SKM-1 treated with dmso at 0.1 percent for 144 hours (cell line): Measurements from ENCODE around the gene PTTG1IP2.

Experiments used
- DNase-seq: peaks from one replicate; lab custom pipeline; 2025; ENCODE audit not compliant: unreplicated experiment; lab: John Stamatoyannopoulos, UW

The PTTG1IP2 gene

DNA sequence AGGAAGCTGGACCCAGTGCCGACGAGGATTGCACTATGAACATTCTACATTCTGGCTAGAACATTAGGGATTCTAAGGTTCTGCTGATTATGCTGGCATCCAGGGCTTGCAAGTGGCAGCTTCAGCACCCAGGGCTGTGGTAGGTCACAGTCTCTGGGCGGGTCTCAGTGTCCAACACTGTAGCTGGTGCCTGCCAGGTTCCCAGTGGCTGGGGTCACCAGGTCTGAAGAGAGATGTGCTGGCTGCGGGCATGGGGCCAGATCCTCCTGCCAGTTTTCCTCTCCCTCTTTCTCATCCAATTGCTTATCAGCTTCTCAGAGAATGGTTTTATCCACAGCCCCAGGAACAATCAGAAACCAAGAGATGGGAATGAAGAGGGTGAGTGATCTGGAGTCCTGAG is at the start of gene PTTG1IP2:
TSS of gene PTTG1IP2 (plus strand) at position 86 of the 400 bp plus-strand sequence. CDS start at position 234, 148 bp downstream.
- DNase-seq, result no peak

DNA sequence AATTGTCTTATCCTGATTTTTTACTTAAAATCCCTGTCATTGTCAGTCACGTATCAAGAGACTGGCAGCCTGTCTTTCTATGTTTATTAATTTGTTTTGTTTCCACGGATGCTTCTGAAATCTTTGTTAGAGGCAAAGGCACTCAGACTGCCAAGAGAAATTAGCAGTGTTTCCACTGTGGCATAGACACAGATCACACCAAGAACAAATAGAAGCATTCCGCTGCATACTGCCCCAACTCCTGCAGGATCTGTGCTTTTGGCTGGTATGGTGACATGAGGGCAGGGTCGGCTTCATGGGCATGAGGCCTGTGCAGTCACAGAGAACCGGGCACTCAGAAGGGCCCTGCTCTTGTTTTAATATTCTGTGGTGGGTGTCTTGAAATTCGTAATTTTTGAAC is 47.8 kb upstream of the PTTG1IP2 start:
- no peak for DNase-seq

DNA sequence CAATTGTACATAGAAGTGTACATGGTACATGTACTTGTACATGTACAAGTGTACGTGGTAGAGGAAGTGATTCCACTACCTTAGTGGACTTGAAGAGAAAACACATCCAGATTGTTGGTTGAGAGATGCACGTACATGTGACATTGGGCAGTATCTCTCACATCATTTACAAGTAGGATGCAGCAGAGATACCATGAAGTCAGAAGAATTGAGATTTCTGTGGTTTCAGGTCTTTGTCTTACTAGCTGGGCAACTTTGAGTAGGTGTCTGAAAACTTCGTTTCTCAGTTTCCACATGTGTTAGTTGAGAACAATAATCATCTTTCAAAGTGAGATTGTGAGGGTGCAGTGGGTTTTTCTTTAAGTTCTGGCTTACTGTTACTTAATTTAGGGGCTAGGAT is 44.7 kb upstream of the PTTG1IP2 start:
- no peak for DNase-seq

DNA sequence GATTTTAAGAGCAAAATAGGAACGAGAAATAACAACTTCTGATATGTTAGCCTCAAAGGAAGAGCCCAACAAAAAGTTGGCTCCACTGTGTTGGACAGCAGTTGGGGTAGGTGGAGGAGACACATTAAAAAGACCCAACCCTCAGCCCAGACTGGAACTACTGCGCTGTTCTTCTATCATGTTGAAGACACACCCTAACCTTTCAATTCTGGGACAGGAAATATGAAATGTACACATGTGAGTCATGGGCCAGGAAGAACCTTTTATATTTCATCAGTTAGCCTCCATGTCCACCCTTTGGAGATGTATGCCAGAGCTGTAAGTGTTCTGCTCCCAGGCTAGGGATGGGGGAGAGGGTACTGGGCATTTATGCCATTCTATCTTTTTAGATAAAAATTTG is 44.1 kb upstream of the PTTG1IP2 start:
- no peak for DNase-seq

DNA sequence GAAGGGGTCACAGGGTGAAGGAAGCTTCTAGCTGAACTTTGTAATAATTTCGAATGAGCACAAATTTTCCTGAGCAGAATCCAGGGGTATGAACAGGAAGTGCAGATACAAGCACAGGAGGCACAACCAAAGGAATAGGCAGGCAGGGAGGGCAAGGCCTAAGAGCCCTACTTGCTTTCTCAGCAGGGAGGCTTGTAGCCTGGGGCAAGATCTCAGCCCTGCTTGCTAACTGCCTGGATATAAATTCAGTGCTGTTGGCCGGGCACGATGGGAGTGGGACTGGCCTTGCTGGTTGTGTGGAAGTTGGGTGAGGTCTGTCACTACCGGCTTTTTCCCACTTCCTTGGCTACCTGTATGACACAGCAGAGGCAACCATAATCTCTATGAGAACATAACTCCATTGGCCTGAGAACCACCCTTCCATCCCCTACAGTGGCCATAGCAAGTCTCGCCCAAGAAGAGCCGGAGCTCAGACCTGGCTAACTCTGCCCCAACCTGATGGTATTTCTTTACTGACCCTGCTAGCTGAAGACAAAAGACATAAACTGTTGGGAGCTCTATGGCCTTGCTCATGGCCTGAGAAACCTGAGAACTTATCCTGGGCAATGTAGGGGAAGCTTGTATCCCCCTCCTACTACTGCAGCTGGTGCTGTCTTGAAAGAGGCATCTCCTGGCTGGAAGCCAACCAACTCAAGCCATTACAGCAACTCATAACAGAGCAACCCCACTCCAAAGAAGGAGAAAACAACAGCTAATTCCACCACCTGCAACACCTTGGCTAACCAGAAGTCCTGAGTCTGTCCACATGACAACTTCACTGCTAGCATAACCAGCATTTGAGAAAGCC is 38.6 kb upstream of the PTTG1IP2 start:
- no peak for DNase-seq

DNA sequence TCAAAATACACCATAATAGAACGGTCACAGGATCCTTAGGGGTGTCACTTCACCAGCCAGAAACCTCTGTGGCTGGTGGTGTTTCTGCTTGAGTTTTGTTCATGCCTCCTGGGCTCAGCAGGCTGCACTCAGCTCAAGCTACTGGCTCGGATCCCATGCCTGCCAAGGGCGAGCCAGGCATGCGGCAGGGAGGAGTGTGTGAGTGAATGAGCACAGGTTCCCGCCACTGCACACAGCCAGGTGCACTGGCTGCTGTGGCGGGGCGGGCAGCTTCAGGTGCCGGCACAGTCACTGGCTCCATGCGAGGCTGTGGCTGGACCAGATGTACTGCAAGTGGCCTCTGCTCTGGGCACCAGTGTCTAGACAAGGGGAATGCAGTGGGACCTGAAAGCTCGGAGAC is 36.7 kb upstream of the PTTG1IP2 start:
- no peak for DNase-seq

DNA sequence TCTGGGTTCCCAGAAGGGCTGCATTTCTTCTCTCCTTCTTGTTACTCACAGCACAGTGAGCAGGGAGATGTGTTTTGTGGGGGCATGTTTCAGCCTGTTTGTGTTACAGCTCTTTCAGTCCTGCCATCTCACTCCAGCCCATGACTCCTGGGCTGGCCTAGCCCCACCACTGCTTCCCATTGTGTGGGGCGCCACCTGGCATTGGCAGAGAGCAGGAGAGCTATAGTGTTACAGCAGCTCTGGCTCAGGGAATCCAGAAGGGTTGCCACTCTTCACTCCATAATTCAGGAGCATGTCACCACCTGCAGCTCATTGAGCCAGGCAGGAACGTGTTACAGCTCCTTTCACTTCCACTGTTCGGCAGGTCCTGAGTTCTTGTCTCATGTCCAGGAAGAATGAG is 36.2 kb upstream of the PTTG1IP2 start:
- no peak for DNase-seq

DNA sequence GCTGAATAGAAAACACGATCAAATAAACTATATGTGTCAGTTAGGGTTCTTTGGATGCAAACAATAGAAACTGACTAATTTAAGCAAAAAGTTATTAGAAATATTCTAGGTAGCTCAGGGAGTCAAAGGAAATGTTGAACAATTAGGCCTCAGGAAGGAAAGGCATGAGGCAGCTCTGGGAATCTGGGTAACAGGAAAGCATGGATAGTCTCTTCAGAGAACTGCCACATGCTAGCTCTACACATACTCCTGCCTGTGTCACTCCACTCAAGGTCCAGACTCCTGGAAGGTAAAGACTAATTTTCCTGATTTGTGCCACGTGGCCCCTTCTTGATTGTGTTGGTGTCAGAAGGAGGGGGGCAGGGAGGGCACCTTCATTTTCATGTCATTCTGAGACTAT is 23.8 kb upstream of the PTTG1IP2 start:
- DNase-seq, result no peak

DNA sequence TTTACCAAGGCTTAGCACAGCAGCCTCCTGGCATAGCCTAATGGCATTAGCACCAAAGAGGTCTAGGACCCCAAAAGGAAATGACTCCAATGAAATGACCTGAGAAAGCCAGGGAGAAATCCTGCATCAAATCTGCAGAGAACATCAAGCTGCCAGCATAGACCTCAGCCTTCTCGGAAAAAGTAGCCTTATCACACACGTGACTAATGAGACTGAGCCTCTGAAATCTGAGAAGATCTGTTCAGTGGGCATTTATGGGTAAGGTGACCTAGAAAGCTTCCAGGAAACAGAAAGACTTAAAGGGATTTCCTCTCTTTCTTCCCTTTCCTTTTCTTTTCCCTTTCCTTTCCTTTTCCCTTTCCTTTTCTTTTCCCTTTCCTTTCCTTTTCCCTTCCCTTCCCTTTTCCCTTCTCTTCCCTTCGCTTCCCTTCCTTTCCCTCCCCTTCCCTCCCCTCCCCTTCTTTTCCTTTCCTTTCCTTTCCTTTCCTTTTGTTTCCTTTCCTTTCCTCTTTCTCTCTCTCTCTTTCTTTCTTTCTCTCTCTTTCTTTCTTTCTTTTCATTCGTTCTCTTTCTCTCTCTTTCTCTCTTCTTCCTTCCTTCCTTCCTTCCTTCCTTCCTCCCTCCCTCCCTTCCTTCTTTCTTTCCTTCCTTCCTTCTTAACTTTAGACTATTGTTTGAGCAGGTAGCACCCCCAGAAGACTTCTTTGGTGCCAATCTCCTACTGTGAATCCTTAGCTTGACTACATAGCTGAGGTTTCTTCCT is 23.1 kb upstream of the PTTG1IP2 start:
- no peak for DNase-seq

DNA sequence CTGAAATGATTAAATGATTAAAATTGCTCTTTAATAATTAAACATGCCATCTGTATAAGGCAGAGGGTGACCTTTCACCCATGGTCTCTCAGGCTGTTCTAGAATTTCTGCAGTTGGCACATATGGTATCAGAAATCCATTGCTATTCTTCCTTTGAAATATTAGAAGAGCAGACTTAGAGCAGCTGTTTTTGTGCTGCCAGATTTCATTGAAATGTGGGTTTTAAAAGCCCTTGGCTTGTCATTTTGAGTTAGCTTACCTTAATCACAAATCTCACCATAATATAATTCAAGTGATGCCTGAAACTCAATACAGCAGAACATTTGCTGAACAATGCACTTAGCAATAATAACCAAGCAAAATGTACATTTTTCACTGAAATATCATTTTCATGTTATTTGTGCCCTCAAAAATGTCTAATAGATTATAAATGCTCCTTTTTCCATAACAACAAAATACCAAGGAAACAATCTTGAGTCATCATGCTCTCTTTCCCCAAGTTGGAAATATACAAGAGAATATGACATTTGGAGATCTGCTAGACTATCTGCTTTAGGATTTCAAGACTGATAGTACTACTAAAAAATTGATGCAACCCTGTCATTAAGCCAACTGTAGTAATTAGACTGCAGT is 16.1 kb upstream of the PTTG1IP2 start:
- no peak for DNase-seq

DNA sequence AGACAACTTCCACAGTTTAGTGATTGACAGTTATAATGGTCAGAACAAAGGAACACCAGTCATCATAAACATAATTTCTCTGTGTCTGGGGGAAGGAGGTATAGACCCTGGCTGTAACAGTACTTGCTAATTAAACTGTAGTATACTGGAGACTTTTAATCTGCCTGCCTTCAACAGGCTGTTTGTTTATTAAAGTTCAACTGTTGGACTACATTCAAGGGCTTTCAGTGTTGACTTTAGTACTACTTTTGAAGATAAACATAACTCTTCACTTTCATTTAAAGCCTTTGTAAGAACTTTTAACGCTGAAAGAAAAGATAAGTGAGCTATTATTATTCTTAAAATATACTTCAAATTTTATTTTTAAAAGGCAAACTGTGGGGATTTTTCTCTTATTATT is 15.5 kb upstream of the PTTG1IP2 start:
- no peak for DNase-seq

DNA sequence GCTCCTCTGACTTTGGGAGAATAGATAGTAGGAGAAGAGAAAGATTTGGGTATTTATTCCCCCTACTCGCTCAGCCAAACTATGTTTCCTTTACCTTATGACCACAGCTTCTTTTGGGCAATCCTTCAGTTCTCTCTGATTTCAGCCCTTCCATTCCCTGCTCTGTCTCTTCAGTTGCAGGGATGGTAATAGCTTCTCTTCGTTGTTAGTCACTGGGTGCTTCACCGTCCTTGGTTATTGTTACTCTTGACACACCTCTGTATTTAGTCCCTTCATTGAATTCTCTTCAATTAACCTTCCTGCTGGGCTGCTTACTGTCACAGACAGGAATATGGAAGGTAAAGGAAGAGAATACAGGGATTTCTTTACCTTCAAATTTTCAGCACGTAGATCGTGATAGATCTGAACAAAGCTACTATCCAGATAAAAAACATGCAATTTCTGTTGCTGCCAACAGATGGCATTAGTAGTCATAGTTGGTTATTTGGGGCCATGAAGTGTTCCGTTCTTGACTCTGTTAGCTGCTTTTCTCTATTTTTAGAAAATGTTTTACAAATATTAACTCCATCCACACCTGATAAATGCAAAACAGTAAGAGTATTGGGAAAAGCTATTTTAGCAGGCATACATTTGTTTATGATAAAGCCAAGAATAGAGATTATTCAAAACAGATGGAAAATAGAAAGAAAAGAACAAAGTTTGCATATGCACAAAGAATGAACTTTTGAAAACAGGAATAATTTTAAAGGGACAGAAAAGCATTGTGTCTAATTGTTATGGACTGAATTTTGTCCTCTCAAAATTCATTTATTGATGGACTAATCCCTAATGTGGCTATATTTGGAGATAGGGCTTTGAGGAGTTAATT is 14.0 kb upstream of the PTTG1IP2 start:
- peak; percentile 66 for DNase-seq

DNA sequence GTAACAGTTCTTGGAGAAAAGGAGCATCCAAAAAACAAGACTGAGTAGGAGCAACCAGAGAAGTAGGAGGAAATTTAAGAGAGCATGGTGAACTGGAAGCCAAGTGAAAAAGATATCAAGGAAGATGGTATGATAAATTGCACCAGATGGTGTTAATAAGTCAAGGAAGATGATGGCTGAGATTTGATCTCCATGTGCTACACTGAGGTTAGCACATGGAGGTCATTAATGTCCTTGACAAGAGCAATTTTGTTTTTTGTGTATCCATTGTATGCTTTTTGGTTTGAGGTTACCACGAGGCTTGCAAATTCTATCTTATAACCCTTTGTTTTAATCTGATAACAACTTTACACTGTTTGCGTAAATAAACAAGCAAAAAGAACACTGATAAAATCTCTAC is 11.3 kb upstream of the PTTG1IP2 start:
- DNase-seq, result no peak

DNA sequence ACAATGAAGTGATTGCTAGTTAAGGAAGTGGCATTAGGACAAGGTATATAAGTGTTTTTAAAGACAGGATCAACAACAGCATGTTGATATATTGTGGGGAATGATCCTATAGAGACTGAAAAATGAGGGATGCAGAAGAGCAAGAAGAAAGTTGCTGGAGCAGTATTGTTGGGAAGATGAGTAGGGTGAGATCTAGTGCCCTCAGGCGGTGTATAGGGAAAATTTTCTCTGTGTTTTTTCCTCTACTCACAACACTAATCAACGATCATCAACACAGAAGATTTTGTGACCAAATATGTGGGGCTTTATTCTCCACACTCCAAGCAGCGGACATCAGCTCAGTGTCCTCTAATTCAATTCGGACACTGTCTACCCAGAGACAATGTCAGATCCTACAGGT is 9.6 kb upstream of the PTTG1IP2 start:
- DNase-seq, result no peak

DNA sequence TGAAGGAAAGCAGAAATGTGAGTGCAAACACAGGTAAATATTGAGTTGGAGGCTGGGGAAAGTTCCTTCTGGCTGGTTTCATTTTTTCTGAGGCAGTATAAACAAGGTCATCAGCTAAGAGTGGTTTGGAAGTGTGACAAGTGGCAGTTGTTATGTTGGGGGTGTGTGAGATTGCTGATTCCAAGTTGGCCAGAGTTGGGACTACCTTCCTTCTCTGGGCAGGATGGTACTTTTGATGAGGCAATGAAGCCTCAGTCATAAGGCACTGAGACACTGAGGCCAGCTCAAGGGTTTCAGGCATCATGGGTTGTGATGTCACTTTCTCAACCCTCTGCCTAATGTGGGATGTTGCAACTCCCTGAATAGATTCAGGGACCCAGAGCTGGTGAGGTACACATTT is 8.2 kb upstream of the PTTG1IP2 start:
- no peak for DNase-seq

DNA sequence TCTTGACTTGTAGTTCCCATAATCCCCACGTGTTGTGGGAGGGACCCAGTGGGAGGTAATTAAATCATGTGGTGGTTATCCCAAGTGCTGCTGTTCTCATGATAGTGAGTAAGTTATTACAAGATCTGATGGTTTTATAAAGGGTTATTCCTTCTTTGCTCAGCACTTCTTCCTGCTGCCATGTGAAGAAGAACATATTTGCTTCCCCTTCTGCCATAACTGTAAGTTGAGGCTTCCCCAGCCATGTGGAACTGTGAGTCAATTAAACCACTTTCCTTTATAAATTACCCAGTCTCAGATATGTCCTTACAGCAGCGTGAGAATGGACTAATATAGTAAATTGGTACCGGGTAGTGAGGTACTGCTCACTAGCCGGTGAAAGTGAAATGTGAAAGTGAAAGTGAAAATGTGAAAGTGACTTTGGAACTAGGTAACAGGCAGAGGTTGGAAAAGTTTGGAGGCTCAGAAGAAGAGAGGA is 6.2 kb upstream of the PTTG1IP2 start:
- peak; percentile 19 for DNase-seq

DNA sequence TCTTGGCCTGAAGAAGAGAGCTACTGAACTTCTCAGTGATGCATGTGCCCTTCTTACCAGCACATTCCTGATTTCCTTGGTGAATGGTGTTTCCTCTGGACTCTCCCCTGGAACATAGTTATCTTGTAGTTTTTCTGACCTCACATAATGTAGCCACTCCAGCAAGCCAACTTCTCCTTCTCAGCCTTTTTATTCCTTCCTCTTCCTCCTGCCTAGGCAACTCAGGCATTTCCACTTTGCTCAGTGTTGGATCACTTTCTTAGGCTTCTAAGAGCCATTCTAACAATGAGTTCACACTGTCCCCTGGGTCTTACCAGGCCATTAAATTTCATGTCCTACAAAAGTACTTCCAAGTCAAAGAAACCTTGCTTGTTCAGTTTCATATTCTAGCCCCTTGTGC is 3.6 kb upstream of the PTTG1IP2 start:
- no peak for DNase-seq

DNA sequence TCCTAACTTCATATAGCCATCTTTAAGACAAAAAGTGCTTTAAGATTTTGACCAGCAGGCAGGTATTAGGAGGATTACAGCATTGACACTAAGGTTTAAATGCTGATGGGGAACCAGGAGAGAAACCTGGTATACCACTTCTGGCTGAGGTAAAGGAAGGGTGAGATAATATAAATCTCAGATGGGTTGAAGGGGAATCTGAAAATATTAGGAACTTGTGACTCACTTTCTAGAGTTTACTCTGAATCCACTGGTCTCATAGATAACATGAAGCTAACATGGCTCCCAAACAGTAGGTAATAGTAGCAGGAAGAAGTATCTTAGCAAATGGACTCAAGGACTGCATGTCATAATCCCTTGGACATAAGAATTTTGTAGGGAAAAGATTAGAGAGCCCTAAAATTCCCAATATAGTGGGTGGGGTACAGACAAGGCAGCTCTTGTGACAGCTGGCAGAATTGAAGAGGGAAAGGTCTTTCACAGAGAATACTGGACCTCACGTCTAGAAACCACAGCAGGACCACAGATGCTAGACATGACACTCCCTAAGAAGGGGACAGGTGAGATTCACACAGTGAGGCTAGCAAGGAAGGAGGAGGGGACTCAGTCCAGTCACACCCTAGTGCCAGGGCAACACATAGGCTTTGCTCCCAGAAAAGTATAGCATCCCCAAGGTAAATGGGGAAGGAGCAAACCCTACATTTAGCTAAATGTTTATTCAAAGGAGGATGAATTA is 3.5 kb downstream of the PTTG1IP2 start:
- DNase-seq, result no peak

DNA sequence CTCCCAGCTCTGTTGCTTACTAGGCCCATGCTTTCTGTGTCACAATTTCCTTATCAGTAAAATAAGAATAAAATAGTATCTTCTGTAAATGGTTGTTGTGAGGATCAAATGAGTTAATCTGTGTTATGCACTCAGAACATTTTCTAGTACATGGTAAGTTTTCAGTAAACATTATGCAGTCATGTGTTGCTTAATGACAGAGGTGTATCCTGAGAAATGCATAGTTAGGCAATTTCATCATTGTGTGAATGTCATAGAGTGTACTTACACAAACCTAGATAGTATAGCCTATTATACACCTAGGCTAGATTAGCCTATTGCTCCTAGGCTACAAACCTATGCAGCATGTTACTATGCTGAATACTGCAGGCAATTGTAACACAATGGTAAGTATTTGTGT is 4.4 kb downstream of the PTTG1IP2 start:
- DNase-seq, result no peak
